ENCODE measurements around the gene ANAPC1.
"Not testable (repeated sequence)": the region's sequence is repeated elsewhere in the genome, so short reads cannot be mapped to it uniquely, and the experiment has no call there.

ANAPC1 gene

GRCh38 chr2:111850646-111851045, 33.3 kb downstream of the ANAPC1 start:
- DNase-seq; in situ Hi-C loops (cut with MboI; ENCODE audit: low pct_unique_long_range_greater_than_20kb, low sequenced_read_pairs): not testable (repeated sequence)

GRCh38 chr2:111839625-111840282, 44.2 kb downstream of the ANAPC1 start:
- DNase-seq; in situ Hi-C loops (cut with MboI; ENCODE audit: low pct_unique_long_range_greater_than_20kb, low sequenced_read_pairs): not testable (repeated sequence)

GRCh38 chr2:111838992-111839391, 45.0 kb downstream of the ANAPC1 start:
- in situ Hi-C loops (cut with MboI; ENCODE audit: low pct_unique_long_range_greater_than_20kb, low sequenced_read_pairs); DNase-seq: not testable (repeated sequence)

- in situ Hi-C loops (cut with MboI; ENCODE audit: low pct_unique_long_range_greater_than_20kb, low sequenced_read_pairs) = not testable (repeated sequence)
These were observed 49.8 kb downstream of the ANAPC1 start for GRCh38 chr2:111834221-111834620.

GRCh38 chr2:111830479-111830878, 53.5 kb downstream of the ANAPC1 start:
- in situ Hi-C loops (cut with MboI; ENCODE audit: low pct_unique_long_range_greater_than_20kb, low sequenced_read_pairs); DNase-seq: not testable (repeated sequence)

More at GRCh38 chr2:111834221-111834620, 49.8 kb downstream of the ANAPC1 start:
- not testable (repeated sequence) for DNase-seq

- in situ Hi-C loops (cut with MboI; ENCODE audit: low pct_unique_long_range_greater_than_20kb, low sequenced_read_pairs) = not testable (repeated sequence)
These were observed 55.7 kb downstream of the ANAPC1 start for GRCh38 chr2:111828217-111828766.

GRCh38 chr2:111812970-111813622, 70.9 kb downstream of the ANAPC1 start:
- in situ Hi-C loops (cut with MboI; ENCODE audit: low pct_unique_long_range_greater_than_20kb, low sequenced_read_pairs) = not testable (repeated sequence)
- DNase-seq = peak; percentile 7

More at GRCh38 chr2:111828217-111828766, 55.7 kb downstream of the ANAPC1 start:
- DNase-seq = not testable (repeated sequence)

- in situ Hi-C loops (cut with MboI; ENCODE audit: low pct_unique_long_range_greater_than_20kb, low sequenced_read_pairs); DNase-seq: not testable (repeated sequence)
These were observed 93.4 kb downstream of the ANAPC1 start for GRCh38 chr2:111790633-111791032.

GRCh38 chr2:111784081-111784480, 99.9 kb downstream of the ANAPC1 start:
- in situ Hi-C loops (cut with MboI; ENCODE audit: low pct_unique_long_range_greater_than_20kb, low sequenced_read_pairs); DNase-seq: not testable (repeated sequence)

- in situ Hi-C loops (cut with MboI; ENCODE audit: low pct_unique_long_range_greater_than_20kb, low sequenced_read_pairs); DNase-seq: not testable (repeated sequence)
These were observed 101.8 kb downstream of the ANAPC1 start for GRCh38 chr2:111782195-111782594.

GRCh38 chr2:111781443-111782094, 102.4 kb downstream of the ANAPC1 start:
- DNase-seq; in situ Hi-C loops (cut with MboI; ENCODE audit: low pct_unique_long_range_greater_than_20kb, low sequenced_read_pairs): not testable (repeated sequence)

GRCh38 chr2:111777155-111777554, 106.8 kb downstream of the ANAPC1 start:
- DNase-seq; in situ Hi-C loops (cut with MboI; ENCODE audit: low pct_unique_long_range_greater_than_20kb, low sequenced_read_pairs): not testable (repeated sequence)

- DNase-seq; in situ Hi-C loops (cut with MboI; ENCODE audit: low pct_unique_long_range_greater_than_20kb, low sequenced_read_pairs): not testable (repeated sequence)
These were observed 107.7 kb downstream of the ANAPC1 start for GRCh38 chr2:111776296-111776695.

- in situ Hi-C loops (cut with MboI; ENCODE audit: low pct_unique_long_range_greater_than_20kb, low sequenced_read_pairs) = not testable (repeated sequence)
These were observed 111.8 kb downstream of the ANAPC1 start for GRCh38 chr2:111772180-111772579.

GRCh38 chr2:111770916-111771658, 112.9 kb downstream of the ANAPC1 start:
- DNase-seq; in situ Hi-C loops (cut with MboI; ENCODE audit: low pct_unique_long_range_greater_than_20kb, low sequenced_read_pairs): not testable (repeated sequence)

More at GRCh38 chr2:111772180-111772579, 111.8 kb downstream of the ANAPC1 start:
- DNase-seq = not testable (repeated sequence)

GRCh38 chr2:111768266-111769190, 115.5 kb downstream of the ANAPC1 start:
- in situ Hi-C loops (cut with MboI; ENCODE audit: low pct_unique_long_range_greater_than_20kb, low sequenced_read_pairs) = not testable (repeated sequence)

GRCh38 chr2:111767087-111767486, 116.9 kb downstream of the ANAPC1 start:
- peak; percentile 80 for DNase-seq
- in situ Hi-C loops (cut with MboI; ENCODE audit: low pct_unique_long_range_greater_than_20kb, low sequenced_read_pairs) = not testable (repeated sequence)

More at GRCh38 chr2:111768266-111769190, 115.5 kb downstream of the ANAPC1 start:
- DNase-seq = not testable (repeated sequence)

- DNase-seq; in situ Hi-C loops (cut with MboI; ENCODE audit: low pct_unique_long_range_greater_than_20kb, low sequenced_read_pairs): not testable (repeated sequence)
These were observed 117.7 kb downstream of the ANAPC1 start for GRCh38 chr2:111766295-111766694.

Data from KBM-7 (cell line).